IMR-90 (cell line): ENCODE results near the gene RARB. TPM values are rescaled to one million over a fixed set of nuclear protein-coding genes. Genes with fewer than 3 reads are reported as not detected.

ENCODE experiments used
- ATAC-seq: fragments of 200-7000 bp; cut with Tn5 transposase; 2 replicates; pipeline ENCODE4 v1.9.1; 2020; ENCODE audit warnings: low read depth, mild to moderate bottlenecking, moderate library complexity
- BruUV-seq: library from RNA; stranded (reverse); fragments of 400-500 nt; replicated peaks from 2 replicates; lab custom pipeline; 2021; lab: Mats Ljungman, UMichigan
- CTCF ChIA-PET: fragments of 300-600 bp; formaldehyde crosslinking; extraction: SDS; loops from one replicate; lab custom pipeline; 2021; ENCODE audit warnings: antibody characterized with exemption; lab: Yijun Ruan, JAX
- POLR2A ChIA-PET: fragments of 300-600 bp; sonication (Branson Sonifier 250); formaldehyde crosslinking; loops from one replicate; lab custom pipeline; 2022; ENCODE audit warnings: antibody characterized with exemption; ENCODE audit not compliant: unreplicated experiment; lab: Charles Lee
- DNase-seq: peaks from one replicate; pipeline ENCODE4 v3.0.0; 2013
- H2AFZ ChIP-seq: replicated peaks from 2 replicates; pipeline ENCODE3; 2013; ENCODE audit warnings: low read length, mild to moderate bottlenecking; ENCODE audit not compliant: poor library complexity
- H2AK5ac ChIP-seq: 2 replicates; pipeline ENCODE4 v1.6.1; 2013; ENCODE audit warnings: low read depth, low read length, inconsistent platforms
- H2AK9ac ChIP-seq: replicated peaks from 2 replicates; pipeline ENCODE3; 2013; ENCODE audit warnings: mild to moderate bottlenecking, low read depth, low read length, moderate library complexity; ENCODE audit not compliant: poor library complexity
- H2BK120ac ChIP-seq: 2 replicates; pipeline ENCODE4 v1.6.1; 2013; ENCODE audit warnings: low read depth, low read length, inconsistent platforms
- H2BK15ac ChIP-seq: 3 replicates; pipeline ENCODE4 v1.6.1; 2013; ENCODE audit warnings: low read depth, low read length, inconsistent platforms
- H2BK20ac ChIP-seq: 2 replicates; pipeline ENCODE4 v1.6.1; 2013; ENCODE audit warnings: low read depth, mild to moderate bottlenecking, inconsistent platforms, low read length, moderate library complexity
- H2BK5ac ChIP-seq: 2 replicates; pipeline ENCODE4 v1.6.1; 2013; ENCODE audit warnings: mild to moderate bottlenecking, low read depth, low read length, inconsistent platforms; ENCODE audit not compliant: poor library complexity, severe bottlenecking
- H3K14ac ChIP-seq: replicated peaks from 2 replicates; pipeline ENCODE4 v1.6.1; 2013; ENCODE audit warnings: low read depth, low read length, inconsistent platforms
- H3K18ac ChIP-seq: 2 replicates; pipeline ENCODE4 v1.6.1; 2013; ENCODE audit warnings: low read depth, low read length, control low read depth
- H3K23ac ChIP-seq: 2 replicates; pipeline ENCODE4 v1.6.1; 2013; ENCODE audit warnings: low read depth, low read length, inconsistent platforms
- H3K27ac ChIP-seq: 2 replicates; pipeline ENCODE4 v1.5.1; 2013; ENCODE audit warnings: mild to moderate bottlenecking, control low read depth, low read length; ENCODE audit not compliant: insufficient read depth
- H3K27me3 ChIP-seq: 2 replicates; pipeline ENCODE4 v1.6.1; 2013; ENCODE audit warnings: low read length; ENCODE audit not compliant: control insufficient read depth, insufficient read depth
- H3K36me3 ChIP-seq: 2 replicates; pipeline ENCODE4 v1.6.1; 2013; ENCODE audit warnings: low read length, mixed read lengths; ENCODE audit not compliant: control insufficient read depth, insufficient read depth
- H3K4ac ChIP-seq: 2 replicates; pipeline ENCODE4 v1.6.1; 2013; ENCODE audit warnings: low read depth, low read length, inconsistent platforms
- H3K4me1 ChIP-seq: 2 replicates; pipeline ENCODE4 v1.6.1; 2013; ENCODE audit warnings: low read length, mixed read lengths; ENCODE audit not compliant: control insufficient read depth, insufficient read depth
- H3K4me2 ChIP-seq: 2 replicates; pipeline ENCODE4 v1.6.1; 2013; ENCODE audit warnings: low read depth, mild to moderate bottlenecking, control low read depth, low read length, moderate library complexity
- H3K4me3 ChIP-seq: 2 replicates; pipeline ENCODE4 v1.5.1; 2013; ENCODE audit warnings: low read depth, mild to moderate bottlenecking, control low read depth, low read length, moderate library complexity; ENCODE audit not compliant: insufficient read depth
- H3K56ac ChIP-seq: 2 replicates; pipeline ENCODE4 v1.6.1; 2013; ENCODE audit warnings: low read length, inconsistent platforms; ENCODE audit not compliant: insufficient read depth; ENCODE audit errors: extremely low read depth
- H3K79me1 ChIP-seq, 2 experiments: 2 replicates each; pipeline ENCODE4 v1.6.1; 2013; ENCODE audit warnings: low read length in 2 of 2, inconsistent platforms in 1 of 2, low read depth in 1 of 2
- H3K9ac ChIP-seq: 2 replicates; pipeline ENCODE4 v1.6.1; 2013; ENCODE audit warnings: low read depth, low read length, control low read depth
- H3K9me1 ChIP-seq: 2 replicates; pipeline ENCODE4 v1.6.1; 2013; ENCODE audit warnings: low read length, inconsistent platforms; ENCODE audit not compliant: insufficient read depth
- H3K9me3 ChIP-seq: 2 replicates; pipeline ENCODE4 v1.6.1; 2013; ENCODE audit warnings: low read length; ENCODE audit not compliant: control insufficient read depth, insufficient read depth
- H4K20me1 ChIP-seq: 2 replicates; pipeline ENCODE4 v1.6.1; 2013; ENCODE audit warnings: low read length, inconsistent platforms; ENCODE audit not compliant: insufficient read depth
- H4K5ac ChIP-seq: 2 replicates; pipeline ENCODE4 v1.6.1; 2013; ENCODE audit warnings: mild to moderate bottlenecking, low read depth, low read length, control low read depth
- H4K8ac ChIP-seq, 2 experiments: 2 replicates each; pipeline ENCODE4 v1.6.1; 2013; ENCODE audit warnings: low read depth in 2 of 2, low read length in 2 of 2, control low read depth in 1 of 2, inconsistent platforms in 1 of 2
- H4K91ac ChIP-seq: 2 replicates; pipeline ENCODE4 v1.6.1; 2013; ENCODE audit warnings: low read depth, low read length, inconsistent platforms; ENCODE audit not compliant: insufficient read depth
- BHLHE40 ChIP-seq: fragments of 150-350 bp; IDR thresholded peaks from 2 replicates; pipeline ENCODE4 v1.6.1; 2016; ENCODE audit warnings: mild to moderate bottlenecking, low read depth, low read length
- MAFK ChIP-seq: IDR thresholded peaks from 2 replicates; pipeline ENCODE4 v1.6.1; 2012; ENCODE audit warnings: low read depth, low read length, improper control_type of control experiment
- POLR2A ChIP-seq: IDR thresholded peaks from 2 replicates; pipeline ENCODE4 v1.6.1; 2012; ENCODE audit warnings: mild to moderate bottlenecking, low read depth, low read length
- RAD21 ChIP-seq: IDR thresholded peaks from 2 replicates; pipeline ENCODE4 v1.6.1; 2012; ENCODE audit warnings: low read length, improper control_type of control experiment
- WGBS, 2 experiments: methylation state at CpG; one replicate each; pipeline versions ENCODE4 v1.1.5 to v1.1.7; 2013; ENCODE audit warnings: missing lambda C conversion rate in 2 of 2; ENCODE audit not compliant: insufficient read length in 1 of 2; ENCODE audit errors: extremely low coverage in 2 of 2; 5-methylcytosine and 5-hydroxymethylcytosine counted together
- dilution Hi-C: fragments of 300-500 bp; cut with HindIII; formaldehyde crosslinking; loops from one replicate; pipeline ENCODE4 v1.14.3; 2018; ENCODE audit warnings: low sequenced_read_pairs; ENCODE audit not compliant: unreplicated experiment
- in situ Hi-C: fragments of 300-500 bp; cut with MboI; formaldehyde crosslinking; loops from 3 replicates; pipeline ENCODE4 v1.14.3; 2019; ENCODE audit warnings: low sequenced_read_pairs, inconsistent platforms, mixed read lengths
- intact Hi-C: fragments of 100-400 bp; cut with micrococcal nuclease; formaldehyde crosslinking; loops from 2 replicates; pipeline ENCODE4 v1.10.0; 2022
- polyA plus RNA-seq, 3 experiments: library from polyadenylated mRNA; depleted of rRNA; stranded (reverse); fragments of >200 nt; gene quantifications; 2 replicates each; pipeline ENCODE4 v1.2.3, GENCODE V29; 2012; ENCODE audit warnings: low replicate concordance in 1 of 3
- total RNA-seq: library from RNA; depleted of rRNA; stranded (reverse); fragments of >200 nt; gene quantifications from 2 replicates; pipeline ENCODE4 v1.2.3, GENCODE V29; 2012

The RARB gene
- total and polyA plus RNA-seq, 2 of the 4 experiments (the other 2 are of a cell fraction): 0.53 to 1.4 TPM

DNA sequence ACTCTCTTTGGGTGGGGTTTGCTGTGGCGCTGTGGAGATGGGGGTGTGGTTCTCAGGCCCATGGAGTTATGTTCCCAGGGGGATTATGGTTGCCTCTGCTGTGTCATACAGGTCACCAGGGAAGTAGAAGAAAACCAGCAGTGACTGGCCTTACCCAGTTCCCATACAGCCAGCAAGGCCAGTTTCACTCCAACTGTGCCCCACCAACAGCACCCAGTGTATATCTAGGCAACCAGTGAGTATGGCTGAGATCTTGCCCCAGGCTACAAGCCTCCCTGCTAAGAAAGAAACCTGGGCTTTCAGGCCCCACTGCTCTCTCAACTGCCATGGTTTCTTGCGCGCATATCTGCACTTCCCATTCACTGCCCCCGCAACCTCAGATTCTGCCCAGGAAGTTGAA lies 31.4 kb upstream of the RARB start:
- H3K4me2 ChIP-seq: no peak overlapping the region
- in situ Hi-C loops (no loop called here), dilution Hi-C loops (no loop called here), intact Hi-C loops (no loop called here)
- ATAC-seq: no peak
- H2BK20ac ChIP-seq: no peak overlapping the region
- no peak for TF ChIP-seq MAFK
- no peak for TF ChIP-seq RAD21
- TF ChIP-seq BHLHE40: no peak
- no peak for TF ChIP-seq POLR2A
- DNase-seq: no peak
- no peak overlapping the region for H3K18ac ChIP-seq
- no peak overlapping the region for H2BK5ac ChIP-seq
- ChIA-PET CTCF (no interaction called here), POLR2A (no interaction called here)
- no peak overlapping the region for H3K4me3 ChIP-seq
- H3K4me1 ChIP-seq: no peaks in the 10 kb centered on the region
- no peak overlapping the region for H3K27ac ChIP-seq
- no peak overlapping the region for H2AFZ ChIP-seq
- no peak overlapping the region for H3K9ac ChIP-seq
- no peak overlapping the region for H3K14ac ChIP-seq
- H3K23ac ChIP-seq: no peak overlapping the region
- no peak overlapping the region for H2AK9ac ChIP-seq
- H2AK5ac ChIP-seq: no peak overlapping the region
- no peak overlapping the region for H3K56ac ChIP-seq
- no peak overlapping the region for H4K5ac ChIP-seq
- H3K36me3 ChIP-seq: no peaks in the 10 kb centered on the region
- H4K91ac ChIP-seq: no peak overlapping the region
- no peaks in the 10 kb centered on the region for H3K9me1 ChIP-seq
- BruUV-seq: no TSS peak
- H3K79me1 ChIP-seq: no peaks in the 10 kb centered on the region
- H2BK15ac ChIP-seq: no peak overlapping the region
- H4K8ac ChIP-seq: no peak overlapping the region
- WGBS, 2 experiments: 100% methylated on average over 3 of the region's 4 CpGs; no CpG with 5 or more reads in 1 of the 2 experiments
- no peak overlapping the region for H3K4ac ChIP-seq
- H4K20me1 ChIP-seq: no peaks in the 10 kb centered on the region
- no peaks in the 10 kb centered on the region for H3K9me3 ChIP-seq
- no peaks in the 10 kb centered on the region for H3K27me3 ChIP-seq
- H2BK120ac ChIP-seq: no peak overlapping the region
